GM19328 (cell line): ENCODE results near the gene CDK11A.
"Not testable (repeated sequence)": the region's sequence is repeated elsewhere in the genome, so short reads cannot be mapped to it uniquely, and the experiment has no call there.

Experiments
- ATAC-seq: cut with Tn5 transposase; IDR thresholded peaks from one replicate; pipeline ENCODE4 v1.9.1; 2021; ENCODE audit warnings: mild to moderate bottlenecking, moderate library complexity; ENCODE audit not compliant: unreplicated experiment

The CDK11A gene

DNA sequence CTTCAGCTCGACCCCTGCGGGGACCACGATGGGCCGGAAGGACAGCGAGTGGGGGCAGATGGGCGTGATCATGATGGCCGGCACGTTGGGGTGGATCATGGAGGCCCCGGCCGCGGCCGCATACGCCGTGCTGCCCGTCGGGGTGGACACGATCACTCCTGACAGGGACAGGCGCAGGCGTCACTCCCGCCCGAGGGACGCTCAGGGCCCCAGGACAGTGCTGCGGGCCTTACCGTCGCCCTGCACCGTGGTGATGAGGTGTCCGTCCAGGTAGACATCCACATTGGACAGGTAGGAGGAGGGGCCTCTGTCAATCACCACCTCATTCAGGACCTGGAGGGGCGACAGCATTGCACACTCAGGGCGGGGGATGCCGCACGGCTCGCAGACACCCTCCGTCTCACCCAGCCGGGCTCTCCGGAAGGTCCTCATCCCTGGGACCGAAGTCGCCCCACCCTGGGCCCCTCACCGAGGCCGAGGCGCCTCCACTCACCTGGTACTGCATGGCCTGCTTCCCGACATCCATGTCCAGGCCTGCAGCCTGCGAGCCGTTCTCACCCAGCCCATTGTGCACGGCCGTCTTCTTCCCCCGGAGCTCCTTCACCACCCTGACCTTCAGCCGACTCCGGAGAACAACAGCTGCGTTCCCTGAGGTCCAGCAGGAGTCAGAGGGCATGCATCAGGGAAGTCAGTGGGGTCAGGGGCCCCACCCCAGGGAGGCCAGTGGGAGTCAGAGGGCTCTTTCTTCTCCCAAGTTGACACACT is 30.1 kb upstream of the CDK11A start:
- no peak for ATAC-seq

DNA sequence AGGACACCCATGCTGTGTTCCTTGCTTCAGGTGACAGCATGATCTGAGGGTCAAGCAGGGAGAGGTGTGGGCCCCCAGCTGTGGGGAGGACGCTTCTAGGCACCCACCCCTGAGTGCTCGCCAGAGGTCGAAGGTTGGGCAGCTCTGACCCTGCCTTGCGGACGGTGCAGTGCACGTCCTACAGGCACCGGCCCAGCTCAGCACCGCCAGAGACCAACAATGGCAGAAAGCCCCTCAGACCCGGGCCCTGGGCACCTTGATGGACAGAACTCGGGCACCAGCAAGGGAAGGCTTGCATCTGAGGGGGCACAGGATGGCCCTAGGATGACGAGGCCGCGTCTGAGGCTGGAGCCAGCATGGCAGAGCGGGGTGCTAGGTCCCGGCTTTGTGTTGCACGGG is 29.4 kb upstream of the CDK11A start:
- no peak for ATAC-seq

DNA sequence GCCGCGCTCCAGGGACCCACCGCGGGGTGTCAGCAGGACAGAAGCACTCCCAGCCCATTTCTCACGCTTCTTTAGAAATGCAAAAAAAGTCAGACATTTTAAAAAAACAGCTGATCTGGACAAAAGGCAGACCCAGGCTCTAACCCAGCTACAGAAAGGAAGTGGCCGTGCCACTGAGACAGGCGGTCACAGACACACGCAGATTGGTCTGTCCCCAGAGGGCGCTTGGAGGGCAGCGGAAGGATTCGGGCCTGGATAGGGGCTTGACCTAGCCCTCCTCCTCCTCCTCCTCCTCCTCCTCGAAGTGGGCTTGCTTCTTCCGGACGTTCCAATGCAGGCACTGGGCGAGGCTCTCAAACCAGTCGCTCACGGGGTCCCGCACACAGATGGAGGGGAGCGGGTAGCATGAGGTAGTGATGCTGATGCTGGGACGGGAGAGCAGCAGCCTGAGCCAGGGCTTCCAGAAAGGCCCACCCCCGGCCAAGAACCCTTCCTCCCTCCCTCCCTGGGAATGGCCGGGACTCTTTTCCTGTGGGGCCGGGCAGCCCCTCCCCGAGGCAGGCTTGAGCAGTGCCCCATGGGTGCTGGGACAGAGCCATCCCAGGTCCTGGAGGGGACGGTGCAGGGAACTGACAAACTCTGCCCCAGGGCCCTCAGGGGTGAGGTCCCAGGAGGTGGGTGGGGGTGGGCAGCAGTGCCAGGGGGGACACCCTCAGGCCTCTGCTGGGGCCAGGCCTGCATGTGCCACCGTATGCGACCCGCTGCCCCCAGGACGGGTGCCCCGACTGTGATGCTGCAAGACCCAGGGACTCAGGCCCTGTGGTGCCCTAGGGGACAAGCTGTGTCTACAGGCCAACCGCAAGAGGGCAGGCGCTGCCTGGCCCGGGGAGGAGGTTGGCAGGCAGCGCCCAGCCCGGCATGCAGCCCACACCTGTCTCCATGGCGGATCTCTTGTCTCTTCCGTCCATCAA is 28.8 kb upstream of the CDK11A start:
- ATAC-seq = no peak

DNA sequence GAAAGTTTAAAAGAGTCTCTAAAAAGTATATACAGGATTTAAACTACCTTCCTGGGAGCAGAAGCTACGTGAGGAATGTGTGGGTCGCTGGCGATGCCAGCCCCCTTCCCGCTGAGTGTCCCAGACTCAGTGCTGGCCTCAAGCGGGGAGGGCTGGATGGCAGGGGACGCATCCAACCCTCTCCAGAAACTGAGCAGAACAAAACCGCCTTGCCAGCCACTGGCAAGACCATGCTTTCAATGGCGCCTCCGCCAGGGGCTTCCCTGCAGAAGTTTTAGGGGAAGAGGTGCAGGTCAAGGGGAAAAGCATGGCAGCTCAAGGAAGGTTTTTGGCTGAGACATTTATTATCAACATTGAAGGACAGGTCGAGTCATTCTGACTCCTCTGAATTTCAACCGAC is 28.0 kb upstream of the CDK11A start:
- no peak for ATAC-seq

DNA sequence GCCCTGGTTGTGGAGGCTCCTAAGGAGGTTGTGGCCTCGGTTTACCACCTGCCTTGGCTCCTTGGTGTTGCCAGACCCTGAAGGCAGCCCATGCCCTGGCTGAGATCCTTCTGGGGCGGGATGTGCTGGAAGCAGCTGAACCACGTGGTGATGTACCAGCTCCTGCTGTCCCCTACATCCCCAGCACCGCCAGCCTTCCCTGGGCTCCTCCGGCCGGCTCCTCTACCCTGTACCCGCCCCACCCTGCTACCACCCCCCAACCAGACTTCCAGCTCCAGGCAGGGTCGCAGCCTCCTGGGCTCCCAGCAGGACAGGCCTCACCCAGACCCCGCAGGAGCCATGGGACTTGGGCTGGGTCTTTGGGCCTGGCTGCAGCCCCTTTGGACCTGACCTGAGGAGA is 25.8 kb upstream of the CDK11A start:
- not testable (repeated sequence) for ATAC-seq

DNA sequence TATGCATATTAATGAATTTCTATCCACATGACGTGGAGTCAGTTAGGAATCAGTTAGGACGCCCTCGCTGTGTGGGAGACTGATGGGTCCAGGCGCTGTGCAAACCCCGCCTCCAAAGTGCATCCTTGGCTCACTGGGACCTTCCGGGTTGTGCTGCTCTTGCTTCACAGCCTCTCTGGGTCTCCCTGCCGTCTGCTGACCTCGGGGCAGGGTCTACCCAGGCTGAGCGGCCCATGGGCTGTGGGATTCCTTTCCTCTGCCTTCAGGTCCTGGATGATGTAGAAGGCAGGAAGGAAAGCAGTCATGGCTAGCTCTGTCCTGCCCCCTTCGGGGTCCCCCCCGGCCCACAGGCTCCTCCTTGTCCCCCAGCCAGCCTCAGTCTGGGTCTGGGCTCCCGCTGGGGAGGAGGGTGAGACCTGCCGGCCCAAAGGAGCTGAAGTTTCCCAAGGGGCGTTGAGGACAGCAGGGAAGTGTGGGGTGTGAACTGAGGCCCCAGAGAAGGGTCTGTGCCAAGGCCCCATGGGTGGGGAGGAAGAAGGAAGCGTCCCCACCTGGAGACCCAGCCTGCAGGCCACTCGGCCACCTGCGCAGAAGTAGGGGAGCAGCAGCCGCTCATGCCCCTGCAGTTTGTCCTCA is 24.6 kb upstream of the CDK11A start:
- ATAC-seq = no peak

DNA sequence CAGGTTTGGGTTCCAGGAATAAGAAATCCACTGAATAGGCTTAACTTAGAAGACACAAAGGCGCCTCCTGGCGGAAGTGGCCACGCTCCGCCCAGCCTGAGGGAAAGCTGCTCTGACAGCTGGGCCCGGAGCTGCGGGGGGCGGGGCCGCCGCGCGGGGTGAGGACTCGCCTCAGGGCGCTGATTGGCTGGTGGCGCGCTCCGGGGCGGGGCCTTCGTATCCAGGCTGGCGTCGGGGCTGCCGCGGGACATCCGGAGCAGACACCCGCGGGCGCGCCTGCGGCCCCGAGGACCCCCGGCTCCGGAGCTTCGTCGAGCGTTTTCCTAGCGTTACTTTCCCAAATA is 22.4 kb upstream of the CDK11A start:
- peak; percentile 76 for ATAC-seq

DNA sequence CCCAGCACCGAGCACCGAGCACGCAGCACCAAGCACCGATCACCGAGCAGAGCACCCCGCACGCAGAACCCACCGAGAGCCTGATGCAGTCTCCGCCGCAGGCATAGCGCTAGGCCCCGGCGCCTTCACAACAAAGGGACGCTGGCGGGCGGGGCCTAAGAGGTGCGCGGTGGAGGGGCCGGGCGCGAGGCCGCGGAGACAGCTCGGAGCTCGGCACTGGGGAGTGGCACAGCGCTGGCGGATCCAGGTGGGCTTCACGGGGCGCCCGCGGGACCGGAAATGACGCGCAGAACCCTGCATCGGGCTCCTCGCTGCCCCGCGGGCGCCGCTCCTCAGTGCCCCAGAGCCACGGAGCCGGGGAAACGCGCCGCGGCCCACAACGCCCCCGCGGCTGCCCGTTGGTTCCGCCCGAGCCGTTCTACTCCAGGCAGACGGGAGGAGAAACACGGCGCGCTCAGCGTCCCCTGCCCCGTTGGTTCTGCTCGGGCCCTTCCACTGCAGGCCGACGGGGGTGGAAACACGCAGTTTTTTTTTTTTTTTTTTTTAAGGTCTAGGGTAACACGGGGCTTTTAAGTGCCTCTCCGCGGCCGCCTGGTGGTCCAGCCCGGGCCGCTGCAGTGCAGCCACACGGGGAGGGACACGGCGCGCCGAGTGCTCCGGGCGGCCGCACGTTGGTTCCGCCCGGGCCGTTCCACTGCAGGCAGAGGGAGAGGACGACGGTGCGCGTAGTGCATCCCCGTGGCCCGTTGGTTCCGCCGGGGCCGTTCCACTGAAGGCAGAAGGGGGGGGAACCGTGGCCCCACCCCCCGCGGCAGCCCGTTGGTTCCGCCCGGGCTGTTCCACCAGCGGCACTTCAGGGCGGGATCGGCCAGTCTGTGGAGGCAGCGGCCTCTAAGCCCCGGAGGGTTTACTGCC is 21.8 kb upstream of the CDK11A start:
- ATAC-seq = peak; percentile 60

DNA sequence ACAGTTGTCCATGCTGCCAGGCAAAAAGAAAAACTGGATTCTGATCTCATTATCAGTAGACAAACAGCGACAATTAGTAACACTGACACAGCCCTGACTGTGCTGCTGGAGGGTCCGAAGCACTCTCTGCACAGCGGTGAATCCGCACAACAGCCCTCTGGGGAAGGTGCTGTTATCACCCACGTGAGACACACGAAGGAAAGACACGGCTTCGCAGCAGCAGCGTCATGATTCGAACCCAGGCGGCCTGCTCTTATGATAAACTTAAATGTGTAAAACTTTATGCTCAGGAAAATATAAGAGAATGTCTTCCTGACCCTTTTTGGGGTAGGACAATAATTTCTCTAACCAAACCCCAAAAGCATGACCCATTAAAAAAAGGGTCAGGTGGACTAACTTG is 18.4 kb upstream of the CDK11A start:
- not testable (repeated sequence) for ATAC-seq

DNA sequence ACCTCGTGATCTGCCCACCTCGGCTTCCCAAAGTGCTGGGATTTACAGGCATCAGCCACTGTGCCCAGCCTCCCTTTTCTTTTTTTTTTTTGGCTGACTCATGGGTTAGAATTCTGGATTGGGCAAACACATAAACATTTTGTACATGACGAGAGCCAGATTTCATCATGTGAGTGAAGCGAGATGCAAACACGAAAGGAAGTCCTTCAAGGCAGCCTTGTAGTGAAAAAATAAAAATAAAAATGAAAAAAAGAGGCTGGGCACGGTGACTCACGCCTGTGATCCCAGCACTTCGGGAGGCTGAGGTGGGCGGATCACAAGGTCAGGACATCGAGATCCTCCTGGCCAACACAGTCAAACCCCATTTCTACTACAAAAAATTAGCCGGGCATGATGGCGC is 16.9 kb upstream of the CDK11A start:
- ATAC-seq = not testable (repeated sequence)

DNA sequence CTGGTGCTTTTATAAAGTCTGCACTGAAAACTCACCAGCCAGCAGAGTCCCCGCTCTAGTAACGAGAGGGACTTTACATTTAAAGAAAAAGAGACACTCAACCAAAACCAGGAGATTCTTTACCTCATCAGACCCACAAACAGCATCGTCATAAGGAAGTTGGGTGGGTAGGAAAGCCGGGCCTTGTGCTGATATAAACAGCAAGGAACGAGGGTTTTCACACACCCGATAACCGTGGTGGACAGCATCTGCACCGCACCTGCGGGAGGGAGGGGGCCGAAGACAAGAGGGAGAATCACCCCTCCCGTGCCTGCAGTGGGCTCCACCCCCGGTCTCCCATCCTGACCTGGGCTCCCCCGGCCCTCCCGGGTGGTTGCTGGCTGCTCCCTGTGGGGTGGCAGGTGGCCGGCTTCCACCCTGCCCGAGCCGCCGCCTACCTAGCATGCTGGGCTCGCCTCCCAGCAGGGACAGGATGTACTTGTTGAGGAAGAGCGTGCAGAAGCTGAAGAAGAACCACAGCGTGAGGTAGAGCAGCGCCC is 14.7 kb upstream of the CDK11A start:
- not testable (repeated sequence) for ATAC-seq

DNA sequence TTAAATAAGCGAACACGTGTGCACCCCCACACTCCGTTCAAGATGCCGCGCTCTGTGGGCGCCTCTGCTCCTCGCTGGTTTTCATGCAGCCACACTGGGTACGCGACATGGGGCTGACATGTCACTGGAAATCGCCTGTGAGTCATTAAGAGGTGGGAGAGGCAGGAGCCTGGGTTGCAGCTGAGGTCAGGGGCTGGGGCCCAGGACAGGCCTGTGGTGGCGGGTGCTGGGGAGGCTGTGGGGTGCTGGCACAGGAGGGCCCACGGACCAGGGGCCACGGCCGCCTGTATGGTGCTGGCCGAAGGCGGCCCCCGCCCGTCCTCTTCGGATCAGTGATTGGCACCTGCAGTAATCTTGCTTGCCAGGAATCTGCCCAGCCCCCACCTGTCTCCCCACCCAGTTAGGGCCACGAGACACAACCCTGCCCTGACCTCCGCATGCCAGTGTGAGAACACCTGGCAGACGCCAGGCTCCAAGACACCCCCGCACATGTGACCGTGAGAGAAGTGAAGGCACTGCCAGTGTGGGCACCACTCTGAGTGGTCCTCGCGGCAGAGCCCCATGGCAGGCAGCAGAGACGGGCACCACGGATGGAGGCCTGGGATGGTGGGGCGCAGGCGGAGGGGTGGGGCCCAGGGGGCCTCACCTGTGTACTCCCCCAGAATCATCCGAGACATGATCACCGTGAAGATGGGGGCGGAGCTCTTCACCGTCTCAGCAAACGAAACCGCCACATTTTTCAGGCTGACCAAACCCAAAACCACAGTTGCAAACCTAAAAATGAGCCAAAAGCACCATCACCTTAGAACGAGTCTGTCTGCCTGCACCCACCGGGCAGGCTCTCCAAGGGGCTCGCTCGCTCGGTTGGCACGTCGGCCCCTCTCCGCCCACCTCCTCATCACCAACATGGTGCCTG is 13.8 kb upstream of the CDK11A start:
- not testable (repeated sequence) for ATAC-seq

DNA sequence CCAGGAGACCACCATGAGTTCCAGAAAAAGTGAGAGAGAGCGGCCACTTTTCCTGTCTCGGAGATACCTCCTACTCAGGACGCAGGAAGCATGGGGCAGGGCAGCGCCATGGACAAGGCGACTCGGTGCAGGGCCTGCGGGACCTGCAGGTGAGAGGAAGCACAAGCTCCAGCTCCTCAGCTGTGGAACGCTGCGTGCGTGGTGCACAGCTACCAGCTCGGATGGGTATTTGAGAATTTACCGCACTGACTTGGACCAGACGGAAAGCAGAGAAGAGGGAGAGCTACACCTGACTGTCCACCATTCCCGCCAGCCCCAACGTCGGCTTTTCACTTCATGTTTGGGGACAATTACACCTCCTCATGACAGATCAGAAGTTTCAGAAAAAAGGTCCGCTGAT is 8.2 kb upstream of the CDK11A start:
- no peak for ATAC-seq

DNA sequence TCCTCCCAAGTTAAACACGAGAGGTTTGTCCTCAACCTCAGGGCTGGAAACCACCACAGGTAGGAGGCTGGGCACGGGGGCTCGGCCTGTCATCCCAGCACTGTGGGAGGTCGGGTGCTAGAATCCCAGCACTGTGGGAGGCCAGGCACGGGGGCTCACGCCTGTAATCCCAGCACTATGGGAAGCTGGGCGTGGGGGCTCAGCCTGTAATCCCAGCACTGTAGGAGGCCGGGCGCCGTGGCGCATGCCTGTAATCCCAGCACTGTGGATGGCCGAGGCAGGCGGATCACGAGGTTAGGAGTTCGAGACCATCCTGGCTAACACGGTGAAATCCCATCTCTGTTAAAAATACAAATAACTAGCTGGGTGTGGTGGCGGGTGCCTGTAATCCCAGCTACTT is 6.7 kb upstream of the CDK11A start:
- ATAC-seq = no peak

DNA sequence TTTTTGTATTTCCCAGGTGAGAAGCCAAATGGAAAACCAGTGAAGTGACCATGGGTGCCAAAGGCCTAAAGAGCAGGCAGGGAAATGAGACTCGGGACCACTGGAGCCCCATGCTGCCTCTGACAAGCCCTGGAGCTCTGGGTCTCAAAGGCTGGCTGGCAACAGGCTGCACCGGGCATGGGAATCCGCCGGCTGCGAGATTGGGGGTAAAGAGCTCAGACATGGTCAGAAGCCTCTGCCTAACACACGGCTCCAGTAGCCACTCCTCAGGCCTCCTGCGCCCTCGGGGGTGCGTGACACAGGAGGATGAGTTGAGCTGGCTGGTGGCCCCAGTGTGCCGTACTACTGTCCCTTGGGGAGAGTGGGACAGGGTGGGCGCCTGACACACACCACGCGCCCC is 6.1 kb upstream of the CDK11A start:
- ATAC-seq = not testable (repeated sequence)

DNA sequence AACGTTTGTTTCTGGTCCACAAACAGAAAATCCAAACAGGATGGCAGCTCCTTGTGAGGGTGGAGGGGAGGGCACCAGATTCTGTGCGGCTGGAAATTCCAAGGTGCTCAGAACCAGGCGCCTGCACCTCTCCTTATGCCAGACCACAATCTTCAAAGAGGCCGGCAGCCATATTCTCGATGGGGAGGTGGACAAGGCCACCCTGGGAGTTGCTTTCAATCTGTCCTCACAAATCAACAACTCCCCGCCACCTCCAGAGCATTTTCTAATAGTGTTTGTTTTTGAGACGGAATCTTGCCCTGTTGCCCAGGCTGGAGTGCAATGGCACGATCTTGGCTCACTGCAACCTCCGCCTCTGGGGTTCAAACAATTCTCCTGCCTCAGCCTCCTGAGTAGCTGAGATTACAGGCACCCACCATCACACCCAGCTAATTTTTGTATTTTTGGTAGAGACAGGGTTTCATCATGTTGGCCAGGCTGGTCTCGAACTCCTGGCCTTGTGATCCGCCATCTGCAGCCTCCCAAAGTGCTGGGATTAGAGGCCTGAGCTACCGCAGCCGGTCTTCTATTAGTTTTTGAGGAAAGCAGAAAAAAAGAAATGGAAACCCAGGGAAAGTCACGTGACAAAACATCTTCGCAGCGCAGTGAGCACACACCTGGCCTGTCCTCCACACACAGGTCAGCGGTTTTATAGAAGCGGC is 5.1 kb upstream of the CDK11A start:
- not testable (repeated sequence) for ATAC-seq

DNA sequence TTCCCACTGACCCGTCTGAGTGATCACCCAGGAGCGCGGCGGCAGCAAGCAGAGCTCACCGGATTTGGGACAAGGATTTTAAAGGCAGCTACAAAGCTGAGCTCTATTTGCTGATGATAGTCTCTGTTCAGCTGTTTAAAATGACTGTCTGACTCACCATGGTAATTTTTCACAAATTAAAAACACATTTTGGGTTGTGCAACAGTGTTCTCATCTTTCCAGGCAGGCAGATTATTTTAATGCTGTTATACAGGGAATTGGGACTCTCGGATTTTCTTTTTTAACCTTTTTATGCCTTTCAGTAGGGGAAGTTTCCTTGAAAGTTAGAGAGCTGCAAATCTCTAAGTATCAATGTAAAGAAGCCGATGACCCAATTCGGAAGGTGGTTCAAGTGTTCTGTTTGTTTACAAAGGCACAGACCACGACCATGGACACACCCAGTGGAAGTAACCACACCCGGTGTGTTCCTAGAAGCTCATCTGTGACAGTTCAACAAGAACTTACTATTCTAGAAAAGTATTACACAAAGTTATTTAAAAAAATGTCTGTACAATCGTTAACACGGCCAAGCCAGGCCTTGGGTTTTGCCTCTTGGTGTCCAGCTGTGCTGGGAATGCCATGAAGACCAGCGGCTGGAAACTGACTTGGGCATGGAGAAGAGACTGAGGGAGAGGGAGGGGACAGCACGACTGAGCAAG is 4.3 kb upstream of the CDK11A start:
- ATAC-seq = not testable (repeated sequence)

DNA sequence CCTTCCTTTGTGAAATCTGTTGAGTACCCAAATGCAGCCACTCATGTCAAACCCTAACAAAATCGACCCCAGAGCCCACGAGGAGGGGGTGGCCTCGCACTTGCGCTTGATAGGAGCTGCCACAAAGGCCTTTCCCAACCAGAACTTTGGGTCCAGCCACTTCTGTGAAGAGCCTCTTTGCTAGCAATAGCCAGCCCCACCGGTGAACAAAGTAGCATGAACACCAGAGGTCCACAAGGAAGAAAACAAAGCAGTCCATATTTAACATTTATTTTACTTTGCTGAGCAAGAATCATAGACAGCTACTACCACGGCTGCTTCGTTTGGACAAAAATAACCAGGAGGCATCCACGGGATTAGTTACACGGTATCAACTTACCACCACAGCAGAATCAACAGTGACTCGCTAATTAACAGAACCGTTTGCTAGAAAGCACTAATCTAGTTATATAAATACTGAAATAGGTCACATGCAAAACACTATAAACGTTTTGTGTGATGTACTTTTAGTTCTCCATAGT is 3.0 kb upstream of the CDK11A start:
- not testable (repeated sequence) for ATAC-seq
